NCI-H460 (cell line): ENCODE data around the gene CST3. TPM values are rescaled to one million over a fixed set of nuclear protein-coding genes. Genes with fewer than 3 reads are reported as not detected.
"Not testable (repeated sequence)": the region's sequence is repeated elsewhere in the genome, so short reads cannot be mapped to it uniquely, and the experiment has no call there.

ENCODE experiments used
- DNase-seq: peaks from one replicate; pipeline ENCODE4 v3.0.0-alpha.2; 2016; ENCODE audit warnings: low read depth; ENCODE audit errors: extremely low read depth
- polyA plus RNA-seq: library from polyadenylated mRNA; depleted of rRNA; stranded (reverse); fragments of >200 nt; gene quantifications from 2 replicates; pipeline ENCODE4 v1.2.3, GENCODE V29; 2014; cell fraction: nucleus; rRNA removed
- total RNA-seq: library from RNA; depleted of rRNA; stranded (reverse); fragments of >200 nt; shearing (Covaris generic); gene quantifications from 2 replicates; pipeline ENCODE4 v1.2.3, GENCODE V29; 2014; rRNA removed

CST3 gene
- 225 and 267 TPM in 2 replicates for total RNA-seq
- 312 and 345 TPM in 2 replicates for polyA plus RNA-seq

DNA sequence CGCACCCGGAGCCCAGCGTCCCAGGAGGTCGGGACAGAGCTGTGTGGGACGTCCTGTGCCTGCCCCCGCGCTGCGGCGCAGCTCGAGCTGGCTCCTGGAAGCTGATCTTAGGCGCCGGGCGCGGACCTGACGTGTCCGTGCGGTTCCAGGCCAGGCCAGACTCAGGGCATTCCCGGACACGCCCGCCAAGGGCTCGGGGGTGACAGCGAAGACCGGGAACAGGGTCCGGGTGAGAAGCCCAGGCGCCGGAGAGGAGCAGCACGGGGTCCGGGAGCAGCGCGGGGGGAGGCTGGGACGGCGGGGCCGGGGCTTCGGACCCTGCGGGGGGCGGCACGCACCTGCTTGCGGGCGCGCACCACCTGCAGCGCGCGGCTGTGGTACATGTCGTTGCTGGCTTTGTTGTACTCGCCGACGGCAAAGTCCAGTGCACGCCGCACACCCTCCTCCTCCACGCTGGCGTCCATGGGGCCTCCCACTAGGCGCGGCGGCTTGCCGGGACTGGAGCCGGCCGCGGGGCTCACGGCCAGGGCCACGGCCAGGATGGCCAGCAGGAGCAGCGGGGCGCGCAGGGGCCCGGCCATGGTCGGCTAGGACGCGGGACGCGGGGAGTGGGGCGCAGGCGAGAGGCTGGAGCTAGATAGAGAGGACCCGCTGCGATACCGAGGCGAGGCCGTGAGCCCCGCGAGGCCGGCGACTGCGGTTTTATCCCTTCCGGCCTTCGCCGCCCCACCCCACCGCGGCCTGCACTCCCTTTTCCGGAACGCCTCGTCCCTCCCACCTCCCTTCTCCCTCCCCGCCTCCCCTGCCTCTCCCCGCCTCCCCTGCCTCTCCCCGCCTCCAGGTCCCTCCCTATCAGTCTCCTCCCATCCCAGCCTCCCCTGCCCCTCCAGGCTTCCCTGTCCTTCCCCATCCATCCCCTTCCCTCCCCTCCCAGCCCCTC lies at the start of gene CST3:
TSS of gene CST3 (minus strand) at position 674 of the 940 bp plus-strand sequence. CDS start at position 581, 93 bp downstream.
- DNase-seq: peak; percentile 86

GRCh38 chr20:23686046-23686750 lies 48.4 kb upstream of the CST3 start:
- no peak for DNase-seq

DNA sequence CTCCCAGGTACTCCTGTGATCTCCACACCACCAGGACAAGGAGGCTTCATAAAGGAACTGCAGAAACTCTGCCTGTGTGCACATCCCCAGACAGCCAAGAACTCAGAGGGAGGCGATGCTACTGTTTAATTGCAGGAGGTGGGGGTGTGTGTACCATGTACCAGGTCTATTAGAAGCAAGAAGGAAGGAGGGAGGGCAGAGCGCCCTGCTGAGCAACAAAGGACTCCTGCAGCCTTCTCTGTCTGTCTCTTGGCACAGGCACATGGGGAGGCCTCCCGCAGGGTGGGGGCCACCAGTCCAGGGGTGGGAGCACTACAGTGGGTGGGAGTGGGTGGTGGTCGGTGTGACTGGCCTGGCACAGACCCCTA lies 47.8 kb upstream of the CST3 start:
- not testable (repeated sequence) for DNase-seq

- DNase-seq: no peak
These were observed 46.5 kb upstream of the CST3 start for GRCh38 chr20:23684261-23684660.

DNA sequence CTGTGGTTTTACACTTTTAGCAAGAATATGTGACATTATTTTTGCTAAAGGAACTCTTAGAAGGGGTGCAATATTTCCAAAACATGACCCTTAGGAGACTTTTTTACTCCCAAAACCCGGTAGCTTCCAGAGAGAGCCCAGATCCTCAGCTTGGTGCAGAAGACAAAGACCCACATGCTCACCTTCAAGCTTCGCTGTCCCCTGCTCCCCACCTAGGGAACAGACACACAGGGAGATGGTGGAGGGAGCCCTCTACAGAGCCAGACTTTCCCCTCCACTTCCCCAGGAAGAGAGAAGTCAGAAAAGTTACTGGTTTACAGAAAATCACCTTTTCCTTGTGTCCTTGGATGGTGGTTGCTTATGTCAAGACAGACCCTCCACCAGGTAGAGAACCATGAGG lies 46.1 kb upstream of the CST3 start:
- DNase-seq: no peak

GRCh38 chr20:23683281-23683680 lies 45.5 kb upstream of the CST3 start:
- no peak for DNase-seq

GRCh38 chr20:23680146-23680545 lies 42.4 kb upstream of the CST3 start:
- DNase-seq: no peak

DNA sequence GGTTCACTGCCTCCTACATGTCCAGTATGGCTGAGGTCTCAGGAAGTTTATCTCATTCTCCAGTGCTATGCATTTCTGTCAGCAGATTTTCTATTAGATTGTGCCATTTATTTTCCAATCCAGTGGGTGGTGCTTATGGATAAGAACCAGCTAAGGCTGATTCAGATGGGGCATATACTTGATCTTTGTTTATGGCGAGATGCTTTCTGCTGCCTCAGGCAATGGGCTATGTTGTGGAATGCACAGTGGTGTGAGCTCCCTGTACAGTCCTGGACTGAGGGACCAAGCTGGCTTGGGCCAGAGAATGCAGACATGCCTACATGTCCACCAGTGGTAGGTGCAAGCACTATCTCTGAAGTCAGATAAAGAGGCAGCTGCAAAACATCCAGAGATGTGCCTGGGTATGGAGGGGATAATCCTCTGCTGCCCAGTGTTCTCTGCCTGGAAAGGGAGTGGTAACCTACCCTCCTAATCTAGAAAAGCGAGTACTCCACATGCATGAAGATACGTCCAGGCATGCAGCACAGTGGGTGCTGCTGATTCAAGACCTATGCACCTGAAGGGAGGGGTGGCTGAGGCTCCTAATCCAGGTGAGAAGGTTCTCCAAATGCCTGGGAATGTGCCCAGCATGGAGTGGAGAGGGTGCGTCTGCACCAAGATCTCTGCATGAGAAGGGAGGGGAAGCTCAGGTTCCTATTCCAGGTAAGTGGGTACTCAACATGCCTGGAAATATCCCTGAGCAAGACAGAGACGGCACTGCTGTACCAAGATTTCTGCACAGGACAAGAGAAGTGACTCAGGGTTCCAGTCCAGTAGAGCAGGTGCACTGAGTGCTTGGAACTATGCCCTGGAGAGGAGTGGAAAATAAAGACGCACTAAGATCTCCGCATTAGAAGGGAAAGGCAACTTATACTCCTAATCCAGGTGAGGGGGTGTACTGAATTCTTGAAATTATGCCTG lies 41.7 kb upstream of the CST3 start:
- DNase-seq: no peak

- DNase-seq: no peak
These were observed 35.5 kb upstream of the CST3 start for GRCh38 chr20:23673209-23673608.

DNA sequence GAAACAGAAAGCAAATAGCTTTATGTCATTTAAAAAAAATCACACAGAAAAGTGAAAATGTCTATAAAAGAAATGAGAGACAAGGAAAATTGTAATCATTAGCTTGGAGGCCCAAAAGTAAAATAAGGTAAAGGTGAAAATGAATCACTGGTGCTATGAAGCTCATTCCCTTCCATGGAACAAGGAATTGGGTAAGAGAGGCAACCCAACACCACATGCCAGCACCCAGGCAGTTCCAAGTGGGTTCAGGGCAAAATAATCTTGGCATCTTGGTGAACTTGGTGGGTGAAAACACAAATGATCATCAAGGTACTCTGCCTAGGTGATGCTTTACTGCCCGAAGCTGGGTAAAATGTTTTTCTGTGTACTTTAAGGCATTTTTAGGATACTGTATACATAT lies 34.4 kb upstream of the CST3 start:
- DNase-seq: no peak

GRCh38 chr20:23671479-23671878 lies 33.7 kb upstream of the CST3 start:
- no peak for DNase-seq

GRCh38 chr20:23670361-23670760 lies 32.6 kb upstream of the CST3 start:
- no peak for DNase-seq

DNA sequence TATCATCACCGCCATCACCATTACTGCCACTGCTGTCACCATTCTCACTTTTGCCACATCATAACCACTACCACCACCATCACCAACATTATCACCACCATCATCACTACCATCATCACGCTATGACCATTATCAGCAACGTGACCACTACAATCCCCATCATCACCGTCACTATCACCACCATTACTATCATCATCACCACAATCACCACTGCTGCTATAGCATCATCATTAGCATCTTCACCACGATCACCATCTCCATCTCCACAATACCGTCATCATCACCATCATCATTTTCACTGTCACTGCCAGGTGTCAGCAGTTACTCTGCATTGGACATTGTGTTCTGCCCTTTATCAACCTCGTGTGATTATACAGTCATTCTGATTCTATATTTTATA lies 32.1 kb upstream of the CST3 start:
- no peak for DNase-seq

- no peak for DNase-seq
These were observed 31.6 kb upstream of the CST3 start for GRCh38 chr20:23669327-23669726.

DNA sequence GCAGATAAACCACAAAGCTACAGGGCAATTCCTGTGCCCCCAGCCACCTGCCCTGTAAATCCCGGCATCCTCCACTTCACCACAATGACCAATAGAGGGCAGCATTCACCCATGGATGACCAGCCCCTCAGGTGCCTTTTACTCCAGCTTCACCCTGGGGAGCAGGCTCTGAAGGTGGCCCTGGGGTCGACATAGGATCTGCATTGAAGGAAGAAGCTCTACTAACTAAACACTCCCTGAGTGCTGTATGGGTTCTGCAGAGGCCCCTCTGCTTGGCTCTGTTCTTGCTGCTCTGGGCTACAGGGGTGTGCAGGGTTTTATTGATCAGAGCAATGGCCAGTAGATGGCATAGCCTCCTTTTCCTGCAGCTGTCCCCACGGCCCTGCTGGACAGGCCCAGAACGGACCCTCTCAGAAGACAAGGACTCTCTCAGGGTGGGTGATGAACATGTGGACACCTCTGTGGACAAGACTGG lies 30.8 kb upstream of the CST3 start:
- peak; percentile 52 for DNase-seq

- DNase-seq: no peak
These were observed 29.9 kb upstream of the CST3 start for GRCh38 chr20:23667666-23668065.

- no peak for DNase-seq
These were observed 28.9 kb upstream of the CST3 start for GRCh38 chr20:23666698-23667097.

DNA sequence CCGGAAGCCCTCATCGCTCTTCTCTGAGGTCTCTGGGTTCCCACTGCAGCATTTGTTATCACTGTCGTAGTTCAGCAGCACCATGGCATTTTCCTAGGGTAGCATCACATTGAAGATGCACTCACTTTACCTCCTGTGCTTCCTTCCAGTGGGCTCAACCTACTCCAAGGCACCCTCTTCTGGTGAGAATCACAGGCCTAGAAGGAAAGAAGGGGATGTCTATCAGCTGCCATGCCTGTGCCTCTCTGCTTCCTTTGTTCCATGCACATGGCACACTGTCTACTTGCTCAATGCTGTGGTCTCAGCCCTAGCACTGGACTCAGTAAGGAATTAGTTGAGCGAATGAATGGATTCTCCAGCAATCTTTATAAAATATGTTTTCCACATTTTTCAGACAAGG lies 28.4 kb upstream of the CST3 start:
- no peak for DNase-seq

- DNase-seq: no peak
These were observed 27.2 kb upstream of the CST3 start for GRCh38 chr20:23664954-23665353.

- not testable (repeated sequence) for DNase-seq
These were observed 26.3 kb upstream of the CST3 start for GRCh38 chr20:23664046-23664445.
